HG02610 (cell line): ENCODE results near the gene P4HA2.

Experiments used
- ATAC-seq: cut with Tn5 transposase; IDR thresholded peaks from one replicate; pipeline ENCODE4 v1.9.1; 2021; ENCODE audit warnings: mild to moderate bottlenecking, moderate library complexity; ENCODE audit not compliant: unreplicated experiment

P4HA2 gene

GRCh38 chr5:132253008-132253441, 25.4 kb upstream of the P4HA2 start:
- ATAC-seq = no peak

DNA sequence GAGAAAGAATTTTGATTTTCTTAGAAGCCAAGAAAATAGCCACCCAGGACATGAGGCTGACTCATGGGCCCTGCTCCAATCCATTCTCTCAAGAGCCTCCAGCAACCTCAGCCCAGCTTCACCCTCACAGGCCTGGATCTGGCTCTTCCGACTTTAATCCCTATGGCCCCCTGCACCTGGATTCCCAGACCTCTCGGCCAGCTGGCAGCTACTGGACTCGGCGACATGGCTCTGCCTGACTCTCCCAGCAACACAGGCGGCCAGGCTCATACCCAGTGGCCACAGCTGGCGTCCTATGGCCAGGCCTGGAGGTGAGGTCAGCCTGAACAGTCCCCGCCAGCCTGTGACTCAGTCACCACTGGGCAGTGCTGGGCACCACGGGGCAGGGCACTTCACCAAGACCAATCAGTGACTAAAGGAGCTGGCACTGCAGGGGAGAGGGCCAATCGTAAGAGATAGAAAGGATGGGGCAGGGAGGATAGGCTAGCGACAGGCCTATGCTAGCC, 23.6 kb upstream of the P4HA2 start:
- no peak for ATAC-seq

DNA sequence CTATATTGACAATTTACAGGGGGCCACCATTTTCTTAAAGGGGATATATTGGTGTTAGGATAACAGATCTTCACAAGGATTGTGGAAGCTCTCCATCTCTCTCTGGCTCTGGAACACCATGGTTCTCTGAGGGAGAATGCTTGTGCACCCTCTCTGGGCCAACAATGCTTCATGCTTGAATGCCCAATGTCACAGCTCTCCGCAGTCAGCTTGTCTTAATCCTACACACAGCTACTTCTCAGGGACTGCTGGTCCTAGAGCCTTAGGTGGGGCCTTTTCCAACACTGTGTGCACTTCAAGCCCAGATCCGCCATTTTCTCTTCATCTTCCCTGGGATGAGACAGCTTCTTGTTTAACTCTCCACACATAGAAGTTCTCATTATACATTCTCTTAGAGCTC, 22.9 kb upstream of the P4HA2 start:
- ATAC-seq = no peak

- ATAC-seq = no peak
Measured at GRCh38 chr5:132246806-132247205, 19.2 kb upstream of the P4HA2 start.

DNA sequence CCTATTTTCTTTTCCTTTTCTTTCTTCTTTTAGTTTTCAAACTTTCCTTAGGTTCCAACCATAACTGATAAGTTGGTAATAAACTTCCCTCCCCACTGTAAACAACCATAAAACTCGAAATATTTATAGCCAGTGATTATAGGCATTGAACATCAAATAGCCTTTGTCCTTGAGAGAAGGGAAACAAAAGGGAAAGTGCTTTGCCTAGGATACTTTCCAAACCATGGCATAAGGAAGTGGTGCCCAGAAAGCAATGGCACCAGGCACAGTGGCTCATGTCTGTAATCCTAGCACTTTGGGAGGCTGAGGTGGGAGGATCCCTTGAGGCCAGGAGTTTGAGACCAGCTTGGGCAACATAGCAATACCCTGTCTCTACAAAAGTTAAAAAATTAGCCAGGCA, 17.9 kb upstream of the P4HA2 start:
- no peak for ATAC-seq

DNA sequence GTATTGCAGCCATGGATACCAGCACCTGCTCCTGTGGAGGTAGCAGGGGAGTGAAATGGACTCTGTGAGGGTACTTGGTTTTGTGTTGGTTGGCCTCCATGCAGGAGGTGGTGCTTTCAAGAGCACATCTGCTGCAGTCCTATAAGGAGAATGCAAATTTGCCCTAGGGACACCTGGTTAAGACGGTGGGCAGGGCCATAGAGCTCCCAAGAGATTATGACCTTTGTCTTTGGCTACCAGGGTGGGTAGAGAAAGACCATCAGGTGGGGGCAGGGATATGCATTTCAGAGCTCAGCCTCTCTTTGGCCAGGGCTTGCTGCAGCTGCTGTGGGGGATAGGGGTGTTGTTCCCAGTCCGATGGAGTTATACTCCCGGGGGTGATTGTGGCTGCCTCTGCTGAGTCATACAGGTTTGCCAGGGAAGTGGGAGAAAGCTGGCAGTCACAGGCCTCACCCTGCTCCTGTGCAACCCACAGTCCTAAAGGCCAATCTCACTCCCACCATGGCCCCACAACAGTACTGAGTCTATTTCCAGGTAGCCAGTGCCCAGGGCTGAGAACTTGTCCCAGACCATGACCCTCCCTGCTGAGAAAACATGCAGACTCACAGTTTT, 15.8 kb upstream of the P4HA2 start:
- ATAC-seq = no peak

DNA sequence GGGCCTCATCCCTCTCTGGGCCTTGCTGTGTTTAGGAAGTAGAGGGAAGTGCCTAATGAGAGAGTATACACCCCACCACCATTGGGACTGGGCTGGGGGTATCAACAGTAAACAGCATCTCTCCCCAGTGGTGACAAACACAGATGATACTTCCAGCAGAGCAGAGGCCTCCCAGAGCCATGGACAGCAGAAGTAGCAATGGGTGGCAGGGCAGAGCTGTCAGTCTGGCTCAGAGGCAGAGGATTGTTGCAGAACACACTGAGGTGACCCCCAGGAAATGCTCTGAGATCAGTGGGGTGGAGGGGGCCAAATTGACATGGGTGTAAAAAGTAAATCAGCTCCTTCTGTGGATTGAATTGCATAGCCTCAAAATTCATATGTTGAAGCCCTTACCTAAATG, 12.1 kb upstream of the P4HA2 start:
- ATAC-seq = no peak

GRCh38 chr5:132238901-132239500, 11.3 kb upstream of the P4HA2 start:
- no peak for ATAC-seq

DNA sequence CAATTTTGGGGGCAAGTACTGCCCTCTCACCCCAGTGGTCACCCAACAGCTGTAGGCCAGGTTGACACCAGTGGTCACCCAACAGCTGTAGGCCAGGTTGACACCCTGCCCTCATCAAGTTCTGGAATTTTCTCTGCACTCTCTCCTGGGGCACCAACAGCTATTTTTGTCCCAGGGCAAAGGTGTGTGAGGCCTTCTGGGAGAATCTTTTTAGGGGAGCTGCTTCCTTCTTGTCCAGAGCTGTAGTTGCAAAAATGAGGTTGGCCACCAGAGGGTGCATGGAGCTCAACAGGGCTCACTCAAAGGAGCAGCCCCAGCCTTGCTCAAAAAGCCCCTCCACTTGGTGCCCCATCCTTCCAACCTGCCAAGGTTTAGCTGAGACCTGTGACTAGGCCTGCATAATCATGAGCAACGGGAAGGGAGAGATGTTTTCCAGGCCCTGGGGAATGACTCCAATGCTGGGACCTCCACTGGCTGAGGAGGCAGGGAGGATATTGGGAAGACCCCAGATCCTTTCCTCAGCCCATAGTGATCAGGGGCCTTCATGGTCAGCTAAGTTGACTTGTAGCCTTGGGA, 10.6 kb upstream of the P4HA2 start:
- ATAC-seq = peak; percentile 74

DNA sequence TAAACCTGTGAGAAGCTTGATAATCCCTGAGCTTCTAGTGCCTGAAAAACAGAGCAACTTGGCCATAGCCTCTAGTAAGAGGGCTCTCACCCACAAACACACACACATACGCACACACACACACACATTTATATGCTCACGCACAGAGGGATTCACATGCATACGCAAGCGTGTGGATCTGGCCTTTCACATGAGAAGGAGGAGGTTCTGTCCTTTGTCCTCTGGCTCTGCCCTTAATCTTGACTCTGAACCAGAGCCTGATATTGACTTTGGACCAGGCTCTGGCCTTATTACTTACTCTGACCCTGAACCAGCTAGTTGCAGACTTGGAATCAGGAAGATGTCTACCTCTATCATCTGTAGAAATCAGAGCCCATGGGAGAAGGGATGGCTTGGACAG, 10.0 kb upstream of the P4HA2 start:
- no peak for ATAC-seq

GRCh38 chr5:132237141-132237540, 9.5 kb upstream of the P4HA2 start:
- no peak for ATAC-seq

GRCh38 chr5:132235340-132235739, 7.7 kb upstream of the P4HA2 start:
- ATAC-seq = no peak

DNA sequence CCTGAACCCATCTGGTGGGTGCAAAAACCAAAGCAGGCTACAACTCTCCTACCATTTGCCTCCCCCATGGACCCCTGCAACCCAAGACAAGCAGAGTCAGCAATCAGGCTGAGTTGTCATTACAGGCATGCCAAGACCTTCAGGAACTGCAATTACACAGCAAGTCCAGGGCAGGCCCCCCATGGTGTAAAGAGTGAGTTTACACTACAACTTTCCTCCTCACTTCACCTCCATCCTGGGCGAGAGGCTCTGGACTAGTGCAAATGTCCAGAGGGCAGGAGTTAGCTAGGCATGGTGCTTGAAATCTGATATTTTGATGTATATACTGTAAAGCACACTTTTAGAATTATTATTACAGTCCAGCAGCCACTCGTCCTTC, 7.0 kb upstream of the P4HA2 start:
- ATAC-seq = no peak

DNA sequence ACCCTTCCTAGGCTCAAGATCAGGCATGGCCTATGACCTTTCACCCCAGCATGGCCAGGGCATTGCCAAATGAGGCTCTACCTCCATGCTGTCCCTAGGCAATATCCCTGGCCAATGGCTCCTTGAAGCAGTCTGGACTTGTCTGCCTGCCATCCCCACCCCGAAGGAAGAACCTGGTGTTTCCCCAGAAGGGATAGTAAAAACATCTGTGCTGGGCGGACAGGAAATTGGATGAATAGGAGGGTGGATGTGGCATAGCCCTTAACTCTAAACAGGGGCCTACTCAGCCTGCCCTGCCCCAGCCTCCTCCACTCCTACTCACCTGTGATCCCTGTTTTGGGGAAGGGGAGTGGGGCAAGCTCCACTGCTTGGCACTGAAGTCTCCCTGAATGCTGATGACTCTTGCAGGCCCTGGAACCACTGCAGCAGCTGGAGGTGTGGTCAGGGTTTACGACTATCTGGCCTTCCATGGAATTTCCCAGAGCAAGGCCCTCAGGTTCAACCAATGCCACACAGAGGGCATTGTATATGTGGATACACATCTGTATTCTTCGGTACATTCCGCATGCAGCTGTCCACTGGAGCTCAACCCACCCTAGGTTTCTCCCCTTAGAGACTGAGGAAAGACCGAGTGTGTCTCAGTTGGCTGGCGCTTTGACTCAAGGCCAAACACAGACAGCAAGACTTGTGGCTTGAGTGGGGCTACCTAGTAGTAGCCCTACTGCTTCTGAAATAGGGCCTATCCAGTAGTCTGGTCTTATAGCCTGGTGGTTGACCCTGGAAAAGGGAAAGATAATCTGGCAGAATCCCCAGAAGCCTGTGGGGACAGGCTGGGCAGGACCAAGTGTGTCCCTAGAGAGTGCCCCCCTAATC, 6.4 kb upstream of the P4HA2 start:
- no peak for ATAC-seq

GRCh38 chr5:132233081-132233480, 5.4 kb upstream of the P4HA2 start:
- ATAC-seq = no peak

DNA sequence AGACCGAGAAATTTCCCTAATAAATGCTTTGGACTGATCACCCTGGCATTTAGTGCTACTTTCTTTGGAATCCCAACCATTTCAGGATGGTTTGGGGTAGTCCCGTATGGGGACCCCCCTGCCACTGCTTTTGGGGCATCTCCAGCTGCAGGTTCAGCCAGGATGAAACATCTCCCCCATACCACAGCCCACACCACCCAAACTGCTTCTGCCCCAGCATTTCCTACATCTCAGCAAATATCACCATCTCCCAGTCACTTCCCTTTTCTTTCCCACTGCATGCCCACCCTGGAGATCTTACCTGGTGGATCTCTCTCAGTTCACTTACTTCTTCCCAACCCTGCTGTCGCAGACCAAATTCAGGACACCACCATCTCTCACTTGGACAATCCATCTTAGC, 4.8 kb upstream of the P4HA2 start:
- no peak for ATAC-seq

GRCh38 chr5:132230871-132231270, 3.2 kb upstream of the P4HA2 start:
- no peak for ATAC-seq

GRCh38 chr5:132229236-132229635, 1.6 kb upstream of the P4HA2 start:
- no peak for ATAC-seq

GRCh38 chr5:132228241-132229035, 785 bp upstream of the P4HA2 start:
- ATAC-seq = no peak

GRCh38 chr5:132227235-132227484, 493 bp downstream of the P4HA2 start:
- ATAC-seq = no peak
